ENCODE results near the gene KDM4D. TPM values are rescaled to one million over a fixed set of nuclear protein-coding genes. Genes with fewer than 3 reads are reported as not detected.

KDM4D gene
- total RNA-seq, 1 experiment from 2014 or later = 1.2 TPM

DNA sequence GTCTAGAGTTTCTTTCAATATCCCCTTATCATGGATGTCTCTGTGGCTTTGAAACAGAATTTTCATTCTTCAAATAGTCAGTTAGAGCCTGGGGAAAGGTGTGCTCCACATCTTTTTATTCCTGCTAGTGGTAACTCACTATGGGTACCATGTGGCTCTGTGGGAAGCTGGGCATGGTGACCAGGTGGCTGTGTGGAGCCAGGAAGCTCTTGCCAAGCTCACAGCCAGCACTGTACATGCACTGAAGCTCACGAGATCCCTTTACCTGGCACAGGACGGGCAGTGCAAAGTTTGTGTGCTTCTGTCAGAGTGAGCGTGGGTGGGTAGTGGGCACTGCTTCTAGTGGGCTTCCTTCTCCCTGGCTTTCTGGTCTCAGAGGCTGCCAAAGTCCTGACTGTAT, 69.4 kb downstream of the KDM4D start:
- Mint-ChIP-seq H3K9me3 (ENCODE audit: unreplicated experiment) (no peaks in the 10 kb centered on the region), H3K4me1 (ENCODE audit: low read depth, unreplicated experiment) (peaks cover 4% of the 10 kb centered on the region), H3K27ac (ENCODE audit: unreplicated experiment) (no peak overlapping the region), H3K27me3 (ENCODE audit: insufficient read depth, unreplicated experiment) (peaks cover 5% of the 10 kb centered on the region), H3K36me3 (ENCODE audit: insufficient read depth, unreplicated experiment) (no peaks in the 10 kb centered on the region), H3K4me3 (ENCODE audit: unreplicated experiment) (no peak overlapping the region)
- ChIA-PET CTCF (no interaction called here), POLR2A (interaction anchor here (1.0 kb wide), 1 partner anchor 24 kb away, joined by 3 read pairs; the partner anchor contains the start of gene SRSF8)
- Histone ChIP-seq H3K9me3 (no peaks in the 10 kb centered on the region), H3K4me1 (no peaks in the 10 kb centered on the region), H3K4me3 (ENCODE audit: low read depth, low read length) (no peak overlapping the region), H3K27me3 (replicated peaks; ENCODE audit: control insufficient read depth, insufficient read depth, low read length) (no peaks in the 10 kb centered on the region; the same call in 1 of the 2 replicates), H3K36me3 (ENCODE audit: control insufficient read depth, insufficient read depth, low read length) (no peaks in the 10 kb centered on the region)
- DNase-seq = no peak
- TF ChIP-seq, protein P1, sequence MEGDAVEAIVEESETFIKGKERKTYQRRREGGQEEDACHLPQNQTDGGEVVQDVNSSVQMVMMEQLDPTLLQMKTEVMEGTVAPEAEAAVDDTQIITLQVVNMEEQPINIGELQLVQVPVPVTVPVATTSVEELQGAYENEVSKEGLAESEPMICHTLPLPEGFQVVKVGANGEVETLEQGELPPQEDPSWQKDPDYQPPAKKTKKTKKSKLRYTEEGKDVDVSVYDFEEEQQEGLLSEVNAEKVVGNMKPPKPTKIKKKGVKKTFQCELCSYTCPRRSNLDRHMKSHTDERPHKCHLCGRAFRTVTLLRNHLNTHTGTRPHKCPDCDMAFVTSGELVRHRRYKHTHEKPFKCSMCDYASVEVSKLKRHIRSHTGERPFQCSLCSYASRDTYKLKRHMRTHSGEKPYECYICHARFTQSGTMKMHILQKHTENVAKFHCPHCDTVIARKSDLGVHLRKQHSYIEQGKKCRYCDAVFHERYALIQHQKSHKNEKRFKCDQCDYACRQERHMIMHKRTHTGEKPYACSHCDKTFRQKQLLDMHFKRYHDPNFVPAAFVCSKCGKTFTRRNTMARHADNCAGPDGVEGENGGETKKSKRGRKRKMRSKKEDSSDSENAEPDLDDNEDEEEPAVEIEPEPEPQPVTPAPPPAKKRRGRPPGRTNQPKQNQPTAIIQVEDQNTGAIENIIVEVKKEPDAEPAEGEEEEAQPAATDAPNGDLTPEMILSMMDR (IDR thresholded peaks at IDR 0.05; ENCODE audit: insufficient read depth in 1 of 2, low read depth in 1 of 2, low read length in 1 of 2, severe bottlenecking in 1 of 2, unreplicated experiment in 1 of 2) = no peak
- intact Hi-C loops (cut with micrococcal nuclease; ENCODE audit: unreplicated experiment) = no loop called here
- no TSS peak for BruUV-seq (replicated peaks)

DNA sequence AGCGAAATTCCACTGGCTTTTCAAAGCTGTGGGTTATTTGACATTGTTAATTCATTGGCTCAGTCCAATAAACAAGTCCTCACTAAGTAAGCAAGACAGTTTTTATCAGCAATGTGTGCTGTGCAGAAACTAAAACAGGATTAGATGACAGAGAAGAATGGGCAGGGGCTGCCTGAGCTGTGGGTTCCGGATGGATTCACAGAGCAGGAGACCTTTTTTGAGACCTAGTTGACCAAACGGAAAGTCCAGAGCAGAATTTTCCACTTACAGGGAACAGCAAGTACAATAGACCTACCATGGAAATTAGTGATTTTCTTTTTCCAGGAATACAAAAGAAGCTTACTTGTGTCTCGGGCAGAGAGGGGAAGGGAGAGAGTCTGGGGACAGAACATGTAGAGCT, 70.5 kb downstream of the KDM4D start:
- intact Hi-C loops (cut with micrococcal nuclease; ENCODE audit: unreplicated experiment) = no loop called here
- CTCF ChIA-PET = interaction anchor here (1.0 kb wide), 1 partner anchor 23 kb away, joined by 3 read pairs; the partner anchor contains the start of gene SRSF8
- Histone ChIP-seq H3K4me1 (no peaks in the 10 kb centered on the region), H3K27me3 (replicated peaks; ENCODE audit: control insufficient read depth, insufficient read depth, low read length) (no peaks in the 10 kb centered on the region; the same call in 1 of the 2 replicates), H3K36me3 (ENCODE audit: control insufficient read depth, insufficient read depth, low read length) (no peaks in the 10 kb centered on the region), H3K4me3 (ENCODE audit: low read depth, low read length) (no peak overlapping the region), H3K9me3 (no peaks in the 10 kb centered on the region)
- TF ChIP-seq, protein P1 (IDR thresholded peaks at IDR 0.05; ENCODE audit: insufficient read depth in 1 of 2, low read depth in 1 of 2, low read length in 1 of 2, severe bottlenecking in 1 of 2, unreplicated experiment in 1 of 2) = no peak
- Mint-ChIP-seq H3K9me3 (ENCODE audit: unreplicated experiment) (no peaks in the 10 kb centered on the region), H3K4me1 (ENCODE audit: low read depth, unreplicated experiment) (peaks cover 4% of the 10 kb centered on the region), H3K27me3 (ENCODE audit: insufficient read depth, unreplicated experiment) (peaks cover 5% of the 10 kb centered on the region), H3K27ac (ENCODE audit: unreplicated experiment) (no peak overlapping the region), H3K36me3 (ENCODE audit: insufficient read depth, unreplicated experiment) (no peaks in the 10 kb centered on the region), H3K4me3 (ENCODE audit: unreplicated experiment) (no peak overlapping the region)
- DNase-seq = no peak
- BruUV-seq (replicated peaks) = no TSS peak
- POLR2A ChIA-PET = interaction anchor here (0.6 to 1.0 kb wide), 2 partner anchors 23 to 86 kb away, joined by 3 to 4 read pairs; partner anchors contain the start of gene SRSF8

DNA sequence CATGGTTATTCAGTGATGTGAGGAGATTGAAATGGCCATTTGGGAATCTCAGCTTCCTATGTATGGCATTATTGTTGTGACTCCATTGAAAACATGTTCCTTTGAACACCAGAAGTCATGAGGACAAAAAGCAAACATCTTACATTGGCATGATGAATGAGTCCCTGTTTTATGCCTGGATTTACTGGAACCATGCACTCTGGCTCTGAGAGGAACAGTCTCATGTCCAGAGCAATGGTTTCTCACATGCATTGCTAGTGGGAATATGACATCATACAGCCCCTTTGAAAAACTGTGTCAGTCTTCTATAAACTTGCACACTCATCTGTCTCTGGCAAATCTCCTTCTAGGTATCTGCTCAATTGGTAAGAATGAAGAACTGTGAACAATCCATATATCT, 72.3 kb downstream of the KDM4D start:
- H3K4me1 ChIP-seq = no peaks in the 10 kb centered on the region
- Mint-ChIP-seq H3K4me3 (ENCODE audit: unreplicated experiment) (no peak overlapping the region), H3K36me3 (ENCODE audit: insufficient read depth, unreplicated experiment) (no peaks in the 10 kb centered on the region), H3K4me1 (ENCODE audit: low read depth, unreplicated experiment) (peaks cover 4% of the 10 kb centered on the region), H3K27me3 (ENCODE audit: insufficient read depth, unreplicated experiment) (peaks cover 3% of the 10 kb centered on the region), H3K9me3 (ENCODE audit: unreplicated experiment) (no peaks in the 10 kb centered on the region), H3K27ac (ENCODE audit: unreplicated experiment) (no peak overlapping the region)
- BruUV-seq (replicated peaks) = no TSS peak
- H3K9me3 ChIP-seq = no peaks in the 10 kb centered on the region
- TF ChIP-seq, protein P1 (IDR thresholded peaks at IDR 0.05; ENCODE audit: insufficient read depth in 1 of 2, low read depth in 1 of 2, low read length in 1 of 2, severe bottlenecking in 1 of 2, unreplicated experiment in 1 of 2) = no peak
- intact Hi-C loops (cut with micrococcal nuclease; ENCODE audit: unreplicated experiment) = no loop called here
- H3K36me3 ChIP-seq (ENCODE audit: control insufficient read depth, insufficient read depth, low read length) = no peaks in the 10 kb centered on the region
- CTCF ChIA-PET = no interaction called here
- POLR2A ChIA-PET = no interaction called here
- no peak for DNase-seq
- H3K27me3 ChIP-seq (replicated peaks; ENCODE audit: control insufficient read depth, insufficient read depth, low read length) = no peaks in the 10 kb centered on the region; the same call in 1 of the 2 replicates
- H3K4me3 ChIP-seq (ENCODE audit: low read depth, low read length) = no peak overlapping the region

Other genes with a start within 250 kb of the KDM4D start
- gene AMOTL1, start 205.4 kb upstream of the KDM4D start, total RNA-seq (2022) = 60.8 and 64.6 TPM in 2 replicates
- gene CWC15, start 153 bp upstream of the KDM4D start, total RNA-seq (2022) = 137 and 144 TPM in 2 replicates
- gene KDM4E, start 51.5 kb downstream of the KDM4D start, total RNA-seq (2022) = not detected in 2 replicates
- not detected in 2 replicates for gene KDM4F, start 75.7 kb downstream of the KDM4D start, total RNA-seq (2022)
- 44.5 and 52.4 TPM in 2 replicates for gene SRSF8, start 93.2 kb downstream of the KDM4D start, total RNA-seq (2022)
- 22.7 and 23.0 TPM in 2 replicates for gene ENDOD1, start 116.1 kb downstream of the KDM4D start, total RNA-seq (2022)